Upper lobe of left lung (tissue), 4 donors: ENCODE results near the gene SLC4A4.

Source experiments
- POLR2A ChIP-seq, 4 donors: fragments of 450-650 bp; IDR thresholded peaks; one replicate each; pipeline ENCODE4 v1.5.1; 2016 to 2017; ENCODE audit warnings: antibody characterized with exemption in 4 of 4, mild to moderate bottlenecking in 2 of 4
- TF ChIP-seq, protein P1 (sequence below), 6 experiments: fragments of 450-650 bp in 4 of 6; fragments of 200-600 bp in 2 of 6; sonication (generic) in 2 of 6; IDR thresholded peaks; one replicate each; pipeline ENCODE4 v1.5.1; 2016 to 2019; ENCODE audit warnings: antibody characterized with exemption in 6 of 6

DNA sequence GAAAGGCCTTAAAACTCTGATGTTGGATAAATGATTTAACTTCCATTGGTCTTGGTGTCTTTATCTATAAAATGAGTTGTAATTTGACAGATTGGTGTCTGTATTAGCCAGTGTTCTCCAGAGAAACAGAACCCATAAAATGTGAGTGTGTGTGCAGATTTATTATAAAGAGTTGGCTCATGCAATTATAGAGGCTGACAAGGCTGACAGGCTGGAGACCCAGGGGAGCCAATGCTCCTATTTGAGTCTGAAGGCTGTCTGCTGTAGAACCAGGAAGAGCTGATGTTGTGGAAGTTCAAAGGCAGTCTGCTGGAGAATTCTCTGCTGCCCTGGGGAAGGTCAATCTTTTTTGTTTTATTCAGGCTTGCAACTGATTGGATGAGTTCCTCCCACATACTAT lies 131.7 kb downstream of the SLC4A4 start:
- TF ChIP-seq, protein P1, sequence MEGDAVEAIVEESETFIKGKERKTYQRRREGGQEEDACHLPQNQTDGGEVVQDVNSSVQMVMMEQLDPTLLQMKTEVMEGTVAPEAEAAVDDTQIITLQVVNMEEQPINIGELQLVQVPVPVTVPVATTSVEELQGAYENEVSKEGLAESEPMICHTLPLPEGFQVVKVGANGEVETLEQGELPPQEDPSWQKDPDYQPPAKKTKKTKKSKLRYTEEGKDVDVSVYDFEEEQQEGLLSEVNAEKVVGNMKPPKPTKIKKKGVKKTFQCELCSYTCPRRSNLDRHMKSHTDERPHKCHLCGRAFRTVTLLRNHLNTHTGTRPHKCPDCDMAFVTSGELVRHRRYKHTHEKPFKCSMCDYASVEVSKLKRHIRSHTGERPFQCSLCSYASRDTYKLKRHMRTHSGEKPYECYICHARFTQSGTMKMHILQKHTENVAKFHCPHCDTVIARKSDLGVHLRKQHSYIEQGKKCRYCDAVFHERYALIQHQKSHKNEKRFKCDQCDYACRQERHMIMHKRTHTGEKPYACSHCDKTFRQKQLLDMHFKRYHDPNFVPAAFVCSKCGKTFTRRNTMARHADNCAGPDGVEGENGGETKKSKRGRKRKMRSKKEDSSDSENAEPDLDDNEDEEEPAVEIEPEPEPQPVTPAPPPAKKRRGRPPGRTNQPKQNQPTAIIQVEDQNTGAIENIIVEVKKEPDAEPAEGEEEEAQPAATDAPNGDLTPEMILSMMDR (IDR thresholded peaks at IDR 0.05), result no peak
- TF ChIP-seq POLR2A (IDR thresholded peaks at IDR 0.05), result no peak
